ENCODE measurements around the gene FBXO24.
A peak's percentile ranks its signal among the peaks of the same experiment; 100 is the strongest.
"Not testable (repeated sequence)": the region's sequence is repeated elsewhere in the genome, so short reads cannot be mapped to it uniquely, and the experiment has no call there.

The FBXO24 gene

GRCh38 chr7:100559127-100559526 lies 27.0 kb upstream of the FBXO24 start:
- DNase-seq = no peak

DNA sequence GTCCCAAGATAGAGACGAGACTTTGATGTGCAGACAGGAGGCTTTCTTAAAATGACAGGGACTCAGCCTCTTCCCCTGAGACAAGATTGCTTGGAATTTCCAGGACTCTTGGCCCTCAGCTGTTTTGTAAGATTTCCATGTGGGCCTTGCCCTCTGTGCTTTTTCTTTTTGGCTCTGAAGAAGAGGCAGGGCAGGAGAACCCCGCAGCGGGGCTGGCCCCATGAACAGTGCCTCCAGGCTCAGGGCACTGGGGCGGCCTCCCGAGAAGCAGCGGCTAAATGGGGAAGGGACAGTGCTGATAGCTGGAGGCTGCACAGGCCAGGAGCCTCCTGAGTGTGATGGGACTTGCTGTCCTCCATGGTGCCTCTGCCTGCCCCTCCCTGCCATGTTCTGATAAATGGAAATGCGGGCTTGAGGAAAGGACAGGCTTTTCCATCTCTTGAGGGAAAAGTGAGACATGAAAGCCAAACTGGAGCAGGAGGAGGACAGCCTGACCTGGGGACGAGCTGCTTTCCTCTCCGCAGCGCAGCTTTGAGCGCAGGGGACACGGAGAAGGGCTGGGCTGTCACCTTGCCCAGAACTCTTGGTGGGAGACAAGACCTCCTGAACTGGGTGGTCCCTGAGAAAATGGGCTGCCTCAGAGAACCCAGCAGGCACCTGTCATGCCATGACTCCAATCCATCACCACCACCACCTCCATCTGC lies 24.5 kb upstream of the FBXO24 start:
- no peak for DNase-seq

- DNase-seq = no peak
Measured at GRCh38 chr7:100562195-100563099, 23.7 kb upstream of the FBXO24 start.

- DNase-seq = no peak
Measured at GRCh38 chr7:100563100-100563564, 23.0 kb upstream of the FBXO24 start.

DNA sequence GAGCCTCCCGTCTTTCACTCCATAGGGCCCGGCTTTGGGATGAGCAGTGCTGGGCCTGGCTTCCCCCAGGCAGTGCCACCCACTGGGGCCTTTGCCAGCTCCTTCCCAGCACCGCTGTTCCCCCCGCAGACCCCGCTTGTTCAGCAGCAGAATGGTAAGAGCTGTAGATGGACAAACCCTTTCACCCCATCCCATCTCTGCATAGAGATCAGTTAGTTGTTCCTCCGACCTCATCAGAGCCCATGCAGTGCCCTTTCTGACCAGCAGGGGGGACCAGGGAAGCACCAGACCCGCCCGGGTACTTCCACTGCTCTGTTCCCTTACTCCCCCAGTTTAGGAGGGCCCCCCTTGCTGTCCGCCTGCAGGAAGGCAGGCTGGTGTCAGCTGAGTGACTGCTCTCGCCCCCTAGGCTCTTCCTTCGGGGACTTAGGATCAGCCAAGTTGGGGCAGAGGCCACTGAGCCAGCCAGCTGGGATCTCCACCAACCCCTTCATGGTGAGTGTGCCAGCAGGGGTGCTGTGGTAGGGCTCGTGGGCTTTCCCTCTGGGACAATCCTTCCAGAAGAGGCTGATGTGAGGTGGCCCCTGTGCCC lies 22.2 kb upstream of the FBXO24 start:
- DNase-seq = no peak

GRCh38 chr7:100564405-100564804 lies 21.7 kb upstream of the FBXO24 start:
- not testable (repeated sequence) for DNase-seq

GRCh38 chr7:100565133-100565571 lies 21.0 kb upstream of the FBXO24 start:
- no peak for DNase-seq

DNA sequence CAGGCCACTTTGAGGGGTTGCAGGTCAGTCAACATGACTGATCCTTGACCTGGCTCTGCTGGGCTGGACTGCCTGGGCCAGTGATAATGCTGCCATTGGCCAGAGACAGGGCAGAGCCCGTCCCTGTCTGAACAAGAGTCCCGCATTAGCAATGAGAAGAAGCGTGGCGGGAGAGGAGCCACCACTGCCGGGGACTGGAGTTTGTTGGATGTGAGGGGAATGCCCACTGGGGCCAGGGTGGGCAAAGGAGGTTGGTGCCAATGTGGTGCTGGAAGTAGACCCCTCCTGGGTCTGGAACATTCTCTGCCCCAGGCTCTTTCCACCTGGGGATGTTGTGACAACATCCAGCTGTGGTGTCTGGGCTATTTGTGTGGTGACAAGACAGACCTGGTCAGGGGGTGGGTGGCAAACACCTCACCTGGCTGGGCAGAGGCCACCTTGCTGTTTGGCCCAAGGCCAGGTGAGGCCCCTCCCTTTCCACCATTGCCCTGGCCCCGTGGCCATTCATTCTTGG lies 20.1 kb upstream of the FBXO24 start:
- no peak for DNase-seq

DNA sequence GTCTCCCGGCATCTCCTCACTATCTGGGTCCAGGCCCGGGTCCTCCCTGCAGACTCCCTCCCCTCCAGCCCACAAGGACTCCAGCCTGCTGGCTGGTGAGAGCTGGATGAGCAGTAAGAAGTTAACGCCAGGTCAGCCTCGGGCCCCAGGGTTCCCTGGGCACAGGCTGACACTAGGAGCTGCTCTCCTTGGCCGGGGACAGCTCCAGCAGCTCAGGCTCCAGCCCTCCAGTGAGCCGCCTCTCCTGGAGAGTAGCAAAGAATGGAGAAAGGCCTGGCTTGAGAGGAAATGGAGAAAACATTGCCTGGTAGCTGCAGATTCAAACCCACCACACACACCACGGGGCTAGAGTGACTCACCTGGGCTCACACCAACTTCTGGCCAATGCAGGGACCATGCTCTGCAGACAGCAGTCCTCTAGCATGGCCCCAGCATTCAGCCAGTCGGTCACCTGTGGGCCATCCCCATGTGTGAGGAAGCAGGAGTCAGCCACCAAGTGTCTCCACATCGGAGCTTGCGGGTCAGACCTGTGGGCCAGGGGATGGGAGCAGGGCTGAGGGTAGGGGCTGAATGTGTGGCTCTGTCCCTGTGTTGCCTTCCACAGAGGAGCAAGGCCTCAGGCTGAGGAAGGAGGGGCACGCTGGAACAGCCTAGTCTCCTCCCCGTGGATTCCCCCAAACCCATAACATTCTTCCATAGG lies 18.9 kb upstream of the FBXO24 start:
- no peak for DNase-seq

DNA sequence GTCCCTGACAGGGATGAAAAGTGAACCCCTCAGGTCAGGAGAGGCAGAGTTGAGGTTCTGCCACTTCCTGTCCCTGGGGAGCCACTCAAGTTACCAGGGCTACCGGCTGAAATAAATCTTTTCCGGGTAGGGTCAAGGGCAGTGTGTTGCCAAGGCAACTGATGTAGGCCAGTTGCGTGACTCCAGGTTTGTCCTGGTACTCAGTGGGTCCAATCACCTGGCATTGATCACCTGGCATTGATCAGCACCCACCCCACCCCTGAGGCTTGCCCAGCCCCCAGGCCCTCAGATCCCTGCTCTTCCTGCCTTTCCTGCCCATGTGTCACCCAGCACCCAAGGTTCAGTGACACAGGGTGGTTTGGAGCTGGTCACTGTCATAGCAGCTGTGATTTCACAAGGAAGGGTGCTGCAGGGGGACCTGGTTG lies 18.4 kb upstream of the FBXO24 start:
- no peak for DNase-seq

- no peak for DNase-seq
Measured at GRCh38 chr7:100568176-100568895, 17.8 kb upstream of the FBXO24 start.

DNA sequence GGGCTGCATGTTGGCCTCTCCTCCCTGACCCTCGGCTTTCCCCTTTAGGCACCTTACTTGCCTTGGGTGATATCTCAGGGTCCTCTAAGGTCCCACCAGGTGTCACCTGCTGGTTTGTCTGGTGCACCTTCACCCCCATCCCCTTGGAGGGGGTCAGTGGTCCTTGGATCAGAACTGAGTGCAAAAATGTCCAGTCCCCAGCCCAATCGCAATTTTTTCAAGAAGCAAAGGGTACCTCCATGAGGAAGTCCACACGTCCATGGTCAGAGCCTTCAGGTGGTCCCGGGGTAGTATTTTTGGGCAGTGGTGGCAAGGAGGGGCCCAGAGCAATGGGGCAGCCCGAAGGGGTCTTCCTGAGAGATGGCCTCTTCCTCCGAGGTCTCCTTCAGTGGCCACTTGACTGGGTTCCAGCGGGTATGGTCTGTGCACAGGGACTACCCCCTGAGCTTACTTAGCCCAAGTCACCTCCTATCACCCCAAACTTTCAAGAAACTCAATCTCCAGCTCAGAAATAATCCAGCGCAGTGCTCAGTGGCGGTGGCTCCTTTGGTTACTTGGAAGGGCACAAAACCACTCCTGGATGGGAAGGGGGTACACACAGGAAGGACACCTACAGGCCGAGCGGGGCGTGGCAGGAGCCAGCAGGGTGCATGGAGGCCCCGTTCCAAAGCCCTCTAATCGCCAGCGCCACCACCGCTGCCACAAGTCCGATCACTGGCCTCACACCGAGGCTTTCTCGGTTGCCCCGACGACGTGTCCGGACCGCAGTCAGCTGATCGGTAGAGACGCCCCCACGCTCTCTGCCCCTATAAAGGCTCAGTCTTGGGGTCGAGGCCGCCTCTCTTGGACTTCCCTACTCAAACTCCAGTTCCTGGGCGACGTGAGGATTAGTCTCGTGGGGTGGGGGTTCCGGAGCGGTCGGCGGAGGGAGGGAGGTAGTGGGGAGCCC lies 17.0 kb upstream of the FBXO24 start:
- DNase-seq = peak; percentile 61

GRCh38 chr7:100570954-100571828 lies 14.9 kb upstream of the FBXO24 start:
- DNase-seq = no peak

GRCh38 chr7:100571829-100572116 lies 14.4 kb upstream of the FBXO24 start:
- DNase-seq = no peak

GRCh38 chr7:100572281-100572948 lies 13.7 kb upstream of the FBXO24 start:
- DNase-seq = no peak

- DNase-seq = no peak
Measured at GRCh38 chr7:100572949-100573675, 13.0 kb upstream of the FBXO24 start.

- DNase-seq = no peak
Measured at GRCh38 chr7:100573691-100574361, 12.3 kb upstream of the FBXO24 start, which contains the start of gene SAP25. TSS of gene SAP25 (minus strand) at chr7:100573900. CDS start at chr7:100573742, 158 bp downstream.
